ENCODE measurements around the gene ZFHX2. TPM values are rescaled to one million over a fixed set of nuclear protein-coding genes. Genes with fewer than 3 reads are reported as not detected.

Gene ZFHX2
- total and polyA plus RNA-seq, 2 of the 13 experiments (the other 11 are each of a cell fraction or from before 2014, with no cell fraction given): 0.17 to 0.44 TPM

- TF ChIP-seq IRF9 (CRISPR knock-in tag; IDR thresholded peaks at IDR 0.05; ENCODE audit: borderline replicate concordance): 0 out of 2 replicates have a peak, but pooled peaks have one; percentile 38
- TF ChIP-seq ZNF546 (CRISPR knock-in tag; conservative IDR thresholded peaks at IDR 0.05): peak; percentile 26; the same call in 1 of the 2 replicates
- TF ChIP-seq SP4 (CRISPR knock-in tag; IDR thresholded peaks at IDR 0.05): peak; percentile 53; the same call in 1 of the 2 replicates
- no peak for TF ChIP-seq ZNF75D (CRISPR knock-in tag; IDR thresholded peaks at IDR 0.05; ENCODE audit: borderline replicate concordance)
- TF ChIP-seq NKX3-1 (CRISPR knock-in tag; IDR thresholded peaks at IDR 0.05): no peak
- TF ChIP-seq NFKB2 (CRISPR knock-in tag; IDR thresholded peaks at IDR 0.05; ENCODE audit: borderline replicate concordance): no peak
- 0 out of 2 replicates have a peak, but pooled peaks have one; percentile 48 for TF ChIP-seq ZNF644 (CRISPR knock-in tag; IDR thresholded peaks at IDR 0.05; ENCODE audit: low read depth)
- TF ChIP-seq ZNF501 (CRISPR knock-in tag; IDR thresholded peaks at IDR 0.05): no peak
- 0 out of 2 replicates have a peak, but pooled peaks have one; percentile 36 for TF ChIP-seq KDM3A (CRISPR knock-in tag; IDR thresholded peaks at IDR 0.05; ENCODE audit: low read depth)
- peak; percentile 44; the same call in 1 of the 2 replicates for TF ChIP-seq HNF4A (CRISPR knock-in tag; IDR thresholded peaks at IDR 0.05)
- TF ChIP-seq PPARG (CRISPR knock-in tag; conservative IDR thresholded peaks at IDR 0.05): no peak
- peak; percentile 97; the same call in 1 of the 2 replicates for TF ChIP-seq FOXO4 (CRISPR knock-in tag; conservative IDR thresholded peaks at IDR 0.05)
- TF ChIP-seq LCORL (IDR thresholded peaks at IDR 0.05): no peak
- peak; percentile 69 for TF ChIP-seq LCORL (CRISPR knock-in tag; IDR thresholded peaks at IDR 0.05)
- no peak for TF ChIP-seq FOXK2 (IDR thresholded peaks at IDR 0.05)
- TF ChIP-seq PAXIP1 (CRISPR knock-in tag; conservative IDR thresholded peaks at IDR 0.05): 0 out of 2 replicates have a peak, but pooled peaks have one; percentile 16
- 0 out of 2 replicates have a peak, but pooled peaks have one; percentile 19 for TF ChIP-seq MXD3 (CRISPR knock-in tag; IDR thresholded peaks at IDR 0.05)
- 0 out of 2 replicates have a peak, but pooled peaks have one; percentile 3 for TF ChIP-seq IKZF1 (IDR thresholded peaks at IDR 0.05)
- TF ChIP-seq ARID5B (CRISPR knock-in tag; IDR thresholded peaks at IDR 0.05): no peak
- TF ChIP-seq KDM4B (CRISPR knock-in tag; IDR thresholded peaks at IDR 0.05): no peak
- peak; percentile 41; the same call in 1 of the 2 replicates for TF ChIP-seq ZBTB7A (CRISPR knock-in tag; IDR thresholded peaks at IDR 0.05)
These were observed 5.7 kb downstream of the ZFHX2 start (continued) for GRCh38 chr14:23545740-23546365.

All from HepG2 (cell line).